T-helper 17 cell (primary cell): ENCODE results near the gene MFSD2A. TPM values are rescaled to one million over a fixed set of nuclear protein-coding genes. Genes with fewer than 3 reads are reported as not detected.

ENCODE experiments used
- ATAC-seq: fragments of 150-1000 bp; cut with Tn5 transposase; 2 replicates; pipeline ENCODE4 v1.10.0; 2021; ENCODE audit warnings: mild to moderate bottlenecking, moderate library complexity
- DNase-seq, 3 donors: peaks; one replicate each; pipeline versions ENCODE4 v3.0.0 to v3.0.0-alpha.2; 2020 to 2021
- H3K9me3 ChIP-seq: one replicate; pipeline ENCODE4 v1.7.0; 2013; ENCODE audit warnings: low read length, mild to moderate bottlenecking; ENCODE audit not compliant: control insufficient read depth, poor library complexity, severe bottlenecking
- H3K27ac Mint-ChIP-seq: one replicate; pipeline ENCODE4 v1.8.0; 2022; ENCODE audit warnings: mild to moderate bottlenecking, moderate library complexity, mixed read lengths
- H3K27me3 Mint-ChIP-seq: one replicate; pipeline ENCODE4 v1.8.0; 2022; ENCODE audit warnings: mixed read lengths
- H3K36me3 Mint-ChIP-seq: one replicate; pipeline ENCODE4 v1.8.0; 2022; ENCODE audit warnings: low read depth, mixed read lengths
- H3K4me1 Mint-ChIP-seq: one replicate; pipeline ENCODE4 v1.8.0; 2022; ENCODE audit warnings: mild to moderate bottlenecking, mixed read lengths
- H3K4me3 Mint-ChIP-seq: one replicate; pipeline ENCODE4 v1.8.0; 2022; ENCODE audit warnings: mild to moderate bottlenecking, moderate library complexity, mixed read lengths
- total RNA-seq, 4 donors: library from RNA in 2 of 4; stranded (reverse) in 2 of 4; gene quantifications; one replicate each; pipeline ENCODE4 v1.2.3 and lab custom pipeline; 2022 to 2026

The MFSD2A gene
- total RNA-seq, 2 donors from 2014 or later, result 4.6 to 5.5 TPM

GRCh38 chr1:40011198-40011597, 56.3 kb downstream of the MFSD2A start:
- ATAC-seq (no peak), DNase-seq (no peak)
- Mint-ChIP-seq H3K4me1 (peaks cover 15% of the 10 kb centered on the region), H3K4me3 (no peak overlapping the region), H3K27me3 (no peaks in the 10 kb centered on the region), H3K36me3 (no peaks in the 10 kb centered on the region), H3K27ac (no peak overlapping the region)
- no peaks in the 10 kb centered on the region for H3K9me3 ChIP-seq

- ATAC-seq (peak; percentile 98), DNase-seq (no peak)
- Mint-ChIP-seq H3K4me1 (peaks cover 19% of the 10 kb centered on the region), H3K36me3 (no peaks in the 10 kb centered on the region), H3K4me3 (no peak overlapping the region), H3K27me3 (no peaks in the 10 kb centered on the region), H3K27ac (peak overlapping the region; percentile 94)
- H3K9me3 ChIP-seq, result no peaks in the 10 kb centered on the region
Observed at GRCh38 chr1:40014253-40014706, 59.3 kb downstream of the MFSD2A start.

- H3K27me3 Mint-ChIP-seq, result no peaks in the 10 kb centered on the region
- peak overlapping the region; percentile 94 for H3K27ac Mint-ChIP-seq
- H3K9me3 ChIP-seq, result no peaks in the 10 kb centered on the region
- H3K4me1 Mint-ChIP-seq, result peaks cover 18% of the 10 kb centered on the region
- H3K36me3 Mint-ChIP-seq, result no peaks in the 10 kb centered on the region
- no peak overlapping the region for H3K4me3 Mint-ChIP-seq
- DNase-seq, result no peak
- no peak for ATAC-seq
Observed at GRCh38 chr1:40014812-40015594, 60.1 kb downstream of the MFSD2A start.

DNA sequence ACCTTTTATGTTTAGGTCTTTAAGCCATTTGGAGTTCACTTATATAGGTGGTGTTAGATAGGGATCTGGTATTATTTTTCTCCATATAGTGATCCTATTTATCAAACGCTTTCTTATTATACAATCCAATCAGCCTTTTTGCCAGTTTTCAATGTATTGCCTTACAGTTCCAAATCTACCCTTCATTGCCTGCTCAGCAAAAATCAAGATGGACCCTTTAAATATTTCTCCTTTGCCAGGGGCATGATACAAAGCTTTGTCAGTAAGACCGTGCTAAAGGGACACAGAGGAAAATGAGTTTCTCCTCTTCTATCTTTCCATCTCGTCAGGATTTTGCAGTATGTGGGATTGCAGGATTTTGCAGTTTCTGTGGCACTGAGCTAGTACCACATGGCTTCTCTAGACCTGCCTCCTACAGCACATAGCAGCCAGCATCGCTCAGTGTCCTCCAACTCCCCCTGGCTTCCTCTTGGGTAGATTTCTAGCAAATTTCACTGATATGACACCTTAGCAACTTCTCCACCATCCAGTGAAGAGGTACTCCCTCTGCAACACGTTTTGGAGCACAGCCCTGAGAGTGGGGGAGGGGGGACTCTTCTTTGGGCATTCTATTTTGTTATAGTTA, 63.1 kb downstream of the MFSD2A start:
- H3K27ac Mint-ChIP-seq, result no peak overlapping the region
- ATAC-seq (no peak), DNase-seq (no peak)
- H3K4me3 Mint-ChIP-seq, result no peak overlapping the region
- no peaks in the 10 kb centered on the region for H3K9me3 ChIP-seq
- no peaks in the 10 kb centered on the region for H3K36me3 Mint-ChIP-seq
- H3K4me1 Mint-ChIP-seq, result peaks cover 16% of the 10 kb centered on the region
- no peaks in the 10 kb centered on the region for H3K27me3 Mint-ChIP-seq

Other genes with a start within 250 kb of the MFSD2A start
- gene PPIE, start 216.3 kb upstream of the MFSD2A start, total RNA-seq, result 10 to 100 TPM; 44.8 to 57.5 TPM
- gene OXCT2, start 183.8 kb upstream of the MFSD2A start, total RNA-seq, result under 1 TPM in 1 of 2 donors, not detected in 1; 0.70 TPM
- gene BMP8B, start 166.3 kb upstream of the MFSD2A start, total RNA-seq, result 1 to 10 TPM in 1 of 2 donors, not detected in 1; 1.3 TPM
- gene TRIT1, start 71.6 kb upstream of the MFSD2A start, total RNA-seq, result 1 to 10 TPM; 9.5 to 9.8 TPM
- 1 to 10 TPM in 1 of 2 donors, under 1 TPM in 1; 0.68 to 1.2 TPM for gene MYCL, start 53.2 kb upstream of the MFSD2A start, total RNA-seq
- gene CAP1, start 85.6 kb downstream of the MFSD2A start, total RNA-seq, result 100 to 1,000 TPM; 244 to 273 TPM
- gene PPT1, start 142.1 kb downstream of the MFSD2A start, total RNA-seq, result 10 to 100 TPM; 39.7 to 41.3 TPM
- 10 to 100 TPM; 24.7 to 30.7 TPM for gene RLF, start 206.2 kb downstream of the MFSD2A start, total RNA-seq